NOMO-1 (cell line): ENCODE measurements around the gene TLR10.
"Not testable (repeated sequence)": the region's sequence is repeated elsewhere in the genome, so short reads cannot be mapped to it uniquely, and the experiment has no call there.

ENCODE experiments used
- DNase-seq, 2 experiments: peaks; one replicate each; lab custom pipeline; 2025; ENCODE audit not compliant: unreplicated experiment in 2 of 2; lab: John Stamatoyannopoulos, UW

Gene TLR10

DNA sequence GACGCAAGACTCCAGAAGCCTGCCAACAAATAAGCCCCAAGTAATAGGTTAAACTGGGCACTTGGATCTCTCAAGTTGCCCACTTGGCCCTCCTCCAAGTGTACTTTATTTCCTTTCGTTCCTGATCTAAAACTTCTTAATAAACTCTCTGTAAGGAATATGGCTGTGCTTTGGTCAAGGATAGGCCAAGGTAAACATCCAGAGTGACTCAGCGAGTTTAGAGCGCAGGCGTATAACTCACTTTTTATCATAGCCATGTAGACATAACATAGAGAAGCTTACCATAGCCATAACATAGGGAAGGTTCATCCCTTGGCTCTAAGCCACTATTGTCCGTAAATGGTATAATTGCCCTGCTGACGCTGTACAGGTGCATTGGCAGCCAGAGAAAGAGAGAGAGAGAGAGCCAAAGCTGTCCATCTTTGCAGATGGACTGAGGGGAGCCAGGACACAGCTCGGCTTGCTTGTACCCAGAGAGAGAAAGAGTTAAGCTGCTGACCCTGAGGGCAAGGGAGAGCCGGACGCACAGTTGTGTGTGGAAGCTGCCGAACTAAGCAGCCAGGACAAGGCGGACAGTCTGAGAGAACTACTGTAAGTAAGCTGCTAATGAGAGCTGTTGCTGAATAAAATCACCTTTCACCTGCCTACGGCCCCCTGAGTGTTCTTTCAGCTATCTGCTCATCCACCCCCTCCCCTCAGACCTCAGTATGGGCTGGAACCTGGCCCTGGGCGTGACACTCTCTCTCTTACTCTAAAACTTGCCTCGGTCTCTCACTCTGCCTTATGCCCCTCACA is 20.0 kb upstream of the TLR10 start:
- DNase-seq = no peak

DNA sequence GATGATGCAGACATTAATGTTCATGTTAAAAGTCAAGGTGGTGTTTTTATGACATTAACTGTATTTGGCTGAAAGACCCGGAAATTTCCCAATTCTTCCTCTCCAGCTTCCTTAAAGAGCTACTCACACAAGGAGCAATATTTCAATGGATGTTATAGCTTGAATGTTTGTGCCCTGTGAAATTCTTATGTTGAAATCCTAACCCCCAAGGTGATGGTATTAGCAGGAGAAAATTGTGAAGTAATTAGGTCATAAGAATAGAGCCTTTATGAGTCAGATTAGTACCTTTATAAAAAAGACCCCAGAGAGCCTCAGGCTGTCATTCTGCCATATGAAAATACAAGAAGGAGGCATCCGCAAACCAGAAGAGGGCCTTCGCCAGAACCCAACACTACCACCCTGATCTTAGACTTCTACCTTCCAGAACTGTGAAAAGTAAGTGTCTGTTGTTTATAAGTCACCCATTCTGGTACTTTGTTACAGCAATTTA is 18.2 kb upstream of the TLR10 start:
- DNase-seq = no peak

DNA sequence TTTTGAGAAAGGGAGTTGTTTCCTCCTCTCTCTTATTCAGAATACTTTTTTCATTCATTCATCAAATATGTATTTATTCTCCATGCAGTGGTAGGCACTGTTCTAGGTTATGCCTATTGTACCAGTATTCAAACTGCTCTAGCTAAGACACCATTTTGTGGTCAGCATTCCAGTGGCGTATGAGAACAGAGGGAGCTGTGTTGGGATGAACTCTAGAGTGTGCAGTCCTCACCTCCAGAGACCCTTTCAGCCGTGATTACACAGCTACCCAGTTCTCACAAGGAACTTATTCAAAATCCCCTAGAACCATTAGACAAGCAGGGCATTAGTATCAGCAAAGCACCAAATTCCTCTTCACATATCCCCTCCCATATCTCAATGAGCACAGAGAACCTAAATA is 17.6 kb upstream of the TLR10 start:
- DNase-seq = no peak

DNA sequence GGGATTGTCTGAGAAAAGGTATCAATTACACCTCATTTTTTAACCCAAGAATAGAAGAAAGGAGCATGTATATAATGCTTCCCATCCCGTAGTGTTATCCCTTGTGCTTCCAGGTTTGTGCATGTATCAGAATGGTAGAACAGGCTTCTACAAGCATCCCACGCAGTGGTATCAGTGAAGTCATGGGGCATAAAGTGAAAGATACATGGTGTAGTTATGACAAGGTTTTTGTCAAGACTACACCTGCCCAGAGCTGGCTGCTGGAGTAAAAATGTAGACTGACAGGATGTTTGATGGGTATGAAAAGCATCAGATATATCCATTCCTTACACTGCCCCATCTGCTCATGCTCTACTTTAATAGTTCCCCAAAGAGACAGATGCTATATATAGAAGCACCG is 12.3 kb upstream of the TLR10 start:
- no peak for DNase-seq

DNA sequence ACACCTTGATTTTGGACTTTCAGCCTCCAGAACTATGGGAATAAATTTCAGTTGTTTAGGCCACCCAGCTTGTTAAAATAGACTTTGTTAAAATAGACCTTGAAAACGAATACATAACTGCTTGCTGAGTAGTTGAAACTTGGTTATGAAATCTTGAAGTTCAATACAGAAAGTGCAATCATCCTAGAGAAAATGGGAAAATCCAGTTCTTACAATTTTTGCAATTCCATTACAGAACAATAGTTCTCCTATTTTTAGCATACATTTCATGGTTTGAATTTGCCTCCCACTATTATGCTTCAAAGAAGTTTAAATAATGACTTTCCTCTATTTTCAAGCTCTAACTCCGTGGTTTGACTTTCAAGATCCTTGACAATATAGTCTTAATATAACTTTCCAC is 11.3 kb upstream of the TLR10 start:
- no peak for DNase-seq

DNA sequence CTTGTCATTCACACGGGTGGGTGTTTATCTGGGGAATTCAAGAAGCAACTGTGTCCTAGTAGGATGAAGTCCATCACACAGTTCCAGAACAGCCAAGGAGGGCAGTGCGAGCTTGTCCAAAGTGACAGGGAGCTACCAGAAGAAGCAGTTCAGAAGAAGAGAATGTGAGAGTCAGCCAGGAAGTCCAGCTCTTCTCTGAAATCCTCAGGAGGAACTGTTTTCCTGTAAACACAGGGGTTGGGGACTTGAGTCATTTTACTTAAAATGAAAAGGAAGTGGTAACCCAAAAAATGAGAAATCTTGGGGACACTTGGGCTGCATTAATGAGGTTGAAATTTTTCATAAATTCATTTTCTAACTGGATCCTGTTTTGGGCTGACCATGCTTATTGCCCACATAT is 8.2 kb upstream of the TLR10 start:
- DNase-seq = peak; percentile 19 to 41

DNA sequence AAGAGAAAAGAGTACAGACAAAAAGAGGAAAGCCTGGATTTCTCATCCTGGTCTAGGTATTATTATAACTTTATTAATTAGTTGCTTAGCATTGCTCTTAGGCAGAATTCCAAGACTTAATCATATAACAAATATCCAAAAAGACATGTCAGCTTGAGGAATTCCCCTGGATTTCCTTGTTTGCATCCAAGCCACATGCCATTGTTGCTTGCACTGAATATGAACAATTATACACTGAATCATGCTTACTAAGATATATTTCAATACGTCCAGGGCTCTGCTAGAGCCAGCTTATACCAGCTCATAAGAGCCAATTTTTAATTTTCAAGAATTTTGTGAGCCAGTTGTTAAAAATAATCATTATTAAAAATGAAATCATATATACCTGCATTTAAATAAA is 5.5 kb upstream of the TLR10 start:
- no peak for DNase-seq

DNA sequence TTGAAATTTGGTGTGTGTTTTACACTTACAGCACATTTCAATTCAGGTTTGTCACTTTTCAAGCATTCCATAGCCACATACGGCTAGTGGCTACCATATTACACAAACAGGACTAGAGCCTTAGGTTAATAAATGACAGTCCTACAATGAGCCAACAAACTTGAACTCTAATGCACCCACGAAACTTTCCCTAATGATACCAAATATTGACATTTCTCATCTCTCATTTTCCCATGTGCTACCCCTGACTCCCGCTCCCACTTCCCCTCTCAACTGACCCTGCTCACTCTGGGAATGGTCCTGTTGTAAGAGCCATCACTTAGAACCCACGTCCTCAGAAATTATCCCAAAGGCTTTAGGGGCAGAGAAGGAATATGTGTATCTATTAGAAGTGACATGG is 4.9 kb upstream of the TLR10 start:
- DNase-seq = no peak

DNA sequence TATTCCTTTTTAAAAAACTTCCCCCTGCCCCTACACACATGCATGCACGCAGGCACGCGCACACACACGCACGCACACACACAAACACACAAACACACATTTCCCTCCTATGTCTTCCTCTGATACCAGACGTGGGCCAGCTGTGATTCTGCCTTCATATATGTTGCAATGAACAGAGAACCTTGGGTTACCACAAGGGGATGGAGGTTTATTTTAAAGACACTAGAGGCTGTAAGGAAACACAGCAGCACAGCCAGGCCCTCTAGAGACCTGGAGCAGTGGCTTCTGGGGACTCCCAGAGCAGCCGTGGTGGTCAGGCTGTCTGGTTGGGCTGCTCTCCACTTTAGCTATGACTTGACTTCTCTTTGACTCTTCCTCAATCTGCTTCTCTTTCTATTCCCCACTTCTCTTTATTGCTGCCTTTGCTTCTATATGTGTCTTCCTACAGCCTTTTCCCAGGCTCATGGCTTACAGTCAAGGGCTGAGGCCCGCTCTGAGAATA is 3.2 kb upstream of the TLR10 start:
- DNase-seq = peak; percentile 61 to 83

DNA sequence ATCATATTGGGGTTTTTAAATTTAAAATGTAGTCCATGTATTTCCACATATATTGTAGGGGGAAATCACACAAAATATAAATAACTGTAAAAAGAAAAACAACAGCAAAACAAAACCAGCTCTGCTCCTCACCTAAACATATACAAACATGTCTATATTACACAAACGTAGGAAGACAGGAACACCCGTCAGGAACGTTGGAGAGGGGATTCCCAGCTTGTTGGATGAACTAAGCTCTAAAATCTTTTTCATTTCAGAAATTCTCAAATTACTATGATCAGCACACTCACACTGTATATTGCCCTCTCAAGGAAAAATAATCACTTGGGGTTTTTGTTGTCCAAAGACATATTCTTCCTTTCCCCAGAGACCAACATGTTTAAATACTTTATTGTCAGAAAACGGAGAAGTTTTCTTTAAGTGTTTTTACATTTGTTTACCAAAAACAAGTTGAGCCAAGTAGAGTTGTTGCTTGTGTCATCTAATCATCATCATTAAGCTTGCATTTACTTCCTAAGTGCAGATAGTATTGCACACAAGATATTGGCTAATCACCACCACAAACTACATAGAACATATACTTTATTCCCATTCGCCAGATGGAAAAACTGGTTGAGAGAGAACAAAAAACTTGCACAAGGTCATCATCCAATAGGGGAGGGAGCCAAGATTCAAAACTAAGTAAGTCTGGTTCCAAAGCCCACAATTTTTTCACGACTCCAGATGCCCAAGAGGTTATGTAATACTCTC is 2.4 kb upstream of the TLR10 start:
- peak in 1 of 2 experiments; percentile 67 for DNase-seq

DNA sequence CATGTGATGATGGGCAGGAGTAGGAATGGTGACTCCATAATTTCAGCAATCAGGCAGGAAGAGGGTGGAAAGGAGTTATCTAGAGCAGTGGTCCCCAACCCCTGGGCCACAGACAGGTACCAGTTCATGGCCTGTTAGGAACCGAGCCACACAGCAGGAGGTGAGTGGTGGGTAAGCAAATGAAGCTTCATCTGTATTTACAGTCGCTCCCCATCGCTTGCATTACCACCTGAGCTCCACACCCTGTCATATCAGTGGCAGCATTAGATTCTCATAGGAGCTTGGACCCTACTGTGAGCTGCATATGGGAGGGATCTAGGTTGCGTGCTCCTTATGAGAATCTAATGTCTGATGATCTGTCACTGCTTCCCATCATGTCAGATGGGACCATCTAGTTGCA is 1.4 kb upstream of the TLR10 start:
- no peak for DNase-seq

DNA sequence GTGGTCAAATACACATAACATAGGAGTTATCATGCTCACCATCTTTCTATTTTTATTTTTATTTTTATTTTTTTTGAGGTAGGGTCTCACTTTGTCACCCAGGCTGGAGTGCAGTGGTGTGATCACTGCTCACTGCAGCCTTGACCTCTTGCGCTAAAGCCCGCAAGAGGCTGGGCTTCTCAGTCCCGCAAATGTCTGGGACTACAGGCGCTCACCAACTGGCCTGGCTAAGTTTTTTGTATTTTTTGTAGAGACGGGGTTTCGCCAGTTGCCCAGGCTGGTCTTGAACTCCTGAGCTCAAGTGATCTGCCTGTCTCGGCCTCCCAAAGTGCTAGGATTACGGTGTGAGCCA is 295 bp upstream of the TLR10 start:
- DNase-seq = no peak

DNA sequence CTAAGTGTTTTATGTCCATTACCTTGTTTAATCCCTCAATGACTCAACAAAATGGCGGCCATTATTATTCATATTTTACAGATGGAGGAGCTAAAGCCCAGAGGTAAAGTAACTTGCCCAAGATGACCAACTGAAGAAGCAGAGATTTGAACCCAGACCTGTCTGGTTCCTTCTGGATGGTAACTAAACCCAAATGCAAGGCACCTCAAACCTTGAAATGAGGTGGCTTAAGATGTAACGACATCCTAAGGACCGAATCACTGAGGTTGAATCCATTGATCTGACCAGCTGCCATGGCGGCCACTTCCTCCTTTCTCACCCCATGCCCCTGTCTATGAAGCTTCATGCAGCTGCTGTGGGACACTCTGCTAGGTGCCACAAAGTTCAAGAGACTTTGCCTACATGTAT is 932 bp downstream of the TLR10 start:
- no peak for DNase-seq

DNA sequence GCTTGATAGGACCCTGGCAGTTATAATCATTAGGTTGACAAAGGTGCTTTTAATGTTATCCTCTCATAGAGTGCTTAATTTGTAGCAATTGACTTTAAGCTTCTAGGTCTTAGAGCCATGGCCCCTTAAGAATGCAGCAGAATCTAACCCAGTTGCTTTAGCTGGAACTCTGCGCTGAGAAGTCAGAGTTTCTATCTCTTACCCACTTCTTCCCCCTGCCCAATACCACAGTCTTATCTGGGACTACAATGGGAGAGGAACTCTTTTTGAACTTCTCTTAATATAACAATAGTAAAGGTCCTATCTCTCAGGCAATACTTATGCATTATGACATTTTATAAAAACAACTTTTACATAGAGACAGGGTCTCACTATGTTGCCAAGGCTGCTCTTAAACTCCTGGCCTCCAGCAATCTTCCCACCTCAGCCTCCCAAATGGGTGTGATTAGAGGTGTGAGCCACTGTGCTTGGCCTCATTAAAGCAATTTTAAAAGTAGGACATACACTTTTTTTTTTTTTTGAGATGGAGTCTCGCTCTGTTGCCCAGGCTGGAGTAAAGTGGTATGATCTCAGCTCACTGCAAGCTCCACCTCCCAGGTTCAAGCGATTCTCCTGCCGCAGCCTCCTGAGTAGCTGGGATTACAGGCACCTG is 1.8 kb downstream of the TLR10 start:
- no peak for DNase-seq

DNA sequence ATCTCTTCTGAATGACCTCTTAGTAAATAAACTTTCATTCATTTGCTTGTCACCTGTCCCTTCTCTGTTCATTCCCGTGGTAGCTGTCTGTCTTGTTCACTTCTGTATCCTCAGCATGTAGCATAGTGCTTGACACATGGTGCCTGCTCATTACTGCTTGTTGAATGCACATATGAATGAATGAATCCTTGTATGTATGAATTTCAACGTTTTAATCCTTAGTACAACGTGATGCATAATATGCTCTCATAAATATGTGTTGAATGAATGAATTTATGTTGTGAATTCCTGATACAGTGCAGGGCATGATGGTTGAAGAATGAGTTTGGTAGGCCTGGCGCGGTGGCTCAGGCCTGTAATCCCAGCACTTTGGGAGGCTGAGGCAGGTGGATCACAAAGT is 3.0 kb downstream of the TLR10 start:
- no peak for DNase-seq

DNA sequence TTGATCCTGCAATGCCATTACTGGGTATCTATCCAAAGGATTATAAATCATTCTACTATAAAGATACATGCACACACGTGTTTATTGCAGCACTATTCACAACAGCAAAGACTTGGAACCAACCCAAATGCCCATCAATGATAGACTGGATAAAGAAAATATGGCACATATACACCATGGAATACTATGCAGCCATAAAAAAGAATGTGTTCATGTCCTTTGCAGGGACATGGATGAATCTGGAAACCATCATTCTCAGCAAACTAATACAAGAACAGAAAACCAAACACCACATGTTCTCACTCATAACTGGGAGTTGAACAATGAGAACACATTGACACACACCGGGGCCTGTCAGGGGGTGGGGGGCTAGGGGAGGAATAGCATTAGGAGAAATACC is 4.9 kb downstream of the TLR10 start:
- not testable (repeated sequence) for DNase-seq

DNA sequence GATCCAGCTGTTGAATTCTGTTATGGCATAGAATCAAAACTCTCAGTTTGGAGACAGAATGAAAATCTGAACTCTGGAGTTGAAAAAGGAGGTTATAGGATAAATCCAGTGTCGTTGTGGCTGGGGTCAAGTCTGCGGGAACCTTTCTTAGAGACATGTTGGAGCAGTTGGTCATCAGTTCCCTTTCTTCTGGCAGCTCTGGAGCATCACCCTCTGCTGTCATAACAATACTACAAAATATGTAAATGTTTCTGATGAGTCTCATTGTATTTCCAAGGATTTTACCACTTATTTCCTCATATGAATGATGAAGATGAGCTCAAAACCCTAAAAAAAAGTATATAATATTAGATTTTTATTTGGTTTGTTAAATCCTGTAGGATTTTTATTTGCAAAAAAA is 7.5 kb downstream of the TLR10 start:
- no peak for DNase-seq

DNA sequence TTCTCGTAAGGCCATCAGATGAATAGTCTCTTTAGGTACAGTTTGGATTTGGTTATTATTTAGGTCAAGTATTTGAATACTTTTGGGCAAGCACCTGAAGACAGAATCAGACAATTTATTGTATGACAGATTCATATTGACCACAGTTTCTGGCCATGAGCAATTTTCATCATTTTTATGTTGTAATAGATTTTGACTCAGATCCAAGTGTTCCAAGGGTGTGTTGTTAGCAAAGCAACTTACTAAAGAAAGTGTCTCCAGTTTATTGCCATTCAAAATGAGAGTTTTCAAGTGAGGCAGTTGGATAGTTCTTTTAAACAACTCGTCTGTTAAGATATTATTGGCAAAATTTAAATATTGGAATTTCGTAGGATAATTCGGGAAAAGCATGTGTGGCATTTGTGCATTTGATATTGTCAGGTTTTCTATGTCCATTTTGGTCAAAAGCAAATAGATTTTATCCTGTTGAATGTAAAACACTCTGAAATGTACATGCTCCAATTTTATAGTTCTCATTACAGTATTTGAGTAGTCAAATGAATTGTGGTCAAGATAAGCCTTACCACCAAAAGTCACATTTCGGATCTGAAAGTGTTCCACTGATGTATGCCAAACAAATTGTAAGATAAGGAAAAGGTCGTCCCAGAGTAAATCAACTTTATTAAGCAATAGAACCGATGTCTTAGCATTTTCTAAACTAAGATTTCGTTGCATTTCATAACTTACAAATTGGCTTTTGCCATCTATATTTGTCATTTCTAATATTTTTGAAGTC is 8.4 kb downstream of the TLR10 start:
- no peak for DNase-seq

DNA sequence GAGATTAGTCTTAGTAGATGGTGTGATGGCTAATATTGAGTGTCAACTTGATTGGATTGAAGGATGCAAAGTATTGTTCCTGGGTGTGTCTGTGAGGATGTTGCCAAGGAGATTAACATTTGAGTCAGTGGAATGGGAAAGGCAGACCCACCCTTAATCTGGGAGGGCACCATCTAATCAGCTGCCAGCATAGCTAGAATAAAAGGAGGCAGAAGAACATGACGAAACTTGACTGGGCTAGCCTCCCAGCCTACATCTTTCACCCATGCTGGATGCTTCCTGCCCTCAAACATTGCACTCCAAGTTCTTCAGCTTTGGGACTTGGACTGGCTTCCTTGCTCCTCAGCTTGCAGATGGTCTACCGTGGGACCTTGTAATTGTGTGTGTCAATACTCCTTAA is 12.5 kb downstream of the TLR10 start:
- not testable (repeated sequence) for DNase-seq

DNA sequence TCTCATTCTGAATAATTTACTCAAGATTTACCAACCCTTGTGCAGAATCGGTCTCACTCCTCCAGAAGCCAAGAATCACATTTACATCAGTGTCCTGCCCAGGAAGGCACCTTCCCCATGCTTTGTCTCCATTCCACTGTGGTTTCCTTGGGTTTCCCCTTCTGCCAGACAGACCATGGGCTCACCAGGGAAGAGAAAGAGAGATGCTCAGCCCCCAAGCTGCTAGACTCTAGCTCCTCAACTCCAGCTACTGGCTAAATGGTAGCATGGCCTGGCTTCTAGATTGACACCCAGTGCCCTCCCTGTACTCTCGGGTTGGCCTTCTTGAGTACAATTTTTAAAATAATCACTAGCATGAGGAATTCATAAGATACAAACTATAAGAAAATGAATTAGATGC is 12.9 kb downstream of the TLR10 start:
- DNase-seq = no peak

DNA sequence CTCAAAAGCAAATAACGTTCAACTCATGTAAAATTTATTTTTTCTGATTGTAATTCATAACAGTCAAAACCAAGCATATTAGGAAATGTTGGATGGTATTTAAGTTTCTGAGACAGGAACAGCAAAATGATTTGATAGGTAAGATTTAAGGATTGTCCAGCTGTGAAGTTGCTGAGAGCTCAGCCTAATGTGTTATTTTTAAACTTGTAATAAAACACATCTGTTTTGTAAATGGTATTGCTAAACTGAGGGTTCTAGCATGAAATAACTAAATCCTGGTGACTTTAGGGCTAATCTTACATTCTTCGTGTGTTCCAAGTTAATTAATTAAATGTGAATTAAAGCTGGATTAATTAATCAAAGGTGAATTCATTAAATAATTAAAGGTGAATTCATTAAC is 13.3 kb downstream of the TLR10 start:
- no peak for DNase-seq
